K562 (cell line): ENCODE measurements around the gene XPC. TPM values are rescaled to one million over a fixed set of nuclear protein-coding genes. Genes with fewer than 3 reads are reported as not detected.

Experiments
- BCLAF1 ChIP-seq, 2 experiments: fragments of 450-650 bp in 1 of 2; IDR thresholded peaks; 2 replicates each; pipeline ENCODE4 v1.6.1; 2011 to 2017; ENCODE audit warnings: low read depth in 2 of 2, antibody characterized with exemption in 1 of 2, borderline replicate concordance in 1 of 2, low read length in 1 of 2, mild to moderate bottlenecking in 1 of 2, mixed read lengths in 1 of 2; ENCODE audit not compliant: control insufficient read depth in 1 of 2
- E2F6 ChIP-seq, 2 experiments: IDR thresholded peaks; 2 replicates each; pipeline ENCODE4 v1.6.1; 2011; ENCODE audit warnings: borderline replicate concordance in 1 of 2, control low read depth in 1 of 2, low read depth in 1 of 2, low read length in 1 of 2, mild to moderate bottlenecking in 1 of 2, mixed read lengths in 1 of 2, moderate library complexity in 1 of 2; ENCODE audit not compliant: insufficient read depth in 1 of 2, insufficient read length in 1 of 2, poor library complexity in 1 of 2, severe bottlenecking in 1 of 2; ENCODE audit errors: extremely low read depth in 1 of 2
- FOXA3 ChIP-seq, 2 experiments: fragments of 450-650 bp in 1 of 2; sonication (generic) in 1 of 2; formaldehyde crosslinking; IDR thresholded peaks in 1 of 2; conservative IDR thresholded peaks in 1 of 2; 2 replicates each; pipeline versions ENCODE4 v1.4.0 to v1.8.0; 2020 to 2022; ENCODE audit warnings: mild to moderate bottlenecking in 2 of 2, missing genetic modification reagents in 1 of 2
- HSF4 ChIP-seq: fragments of 250-450 bp; sonication (Bioruptor Pico); IDR thresholded peaks from 2 replicates; pipeline ENCODE4 v2.1.2; 2022; ENCODE audit warnings: mild to moderate bottlenecking, moderate library complexity, borderline replicate concordance
- KLF16 ChIP-seq: IDR thresholded peaks from 2 replicates; pipeline ENCODE4 v1.6.1; 2016; ENCODE audit warnings: antibody characterized with exemption
- MTF1 ChIP-seq: fragments of 250-450 bp; sonication (Bioruptor Pico); IDR thresholded peaks from 2 replicates; pipeline ENCODE4 v1.9.0; 2021; ENCODE audit warnings: moderate library complexity, mild to moderate bottlenecking, inconsistent platforms, borderline replicate concordance
- NUFIP1 ChIP-seq: fragments of 450-650 bp; IDR thresholded peaks from 2 replicates; pipeline ENCODE4 v1.6.1; 2018; ENCODE audit not compliant: partially characterized antibody
- PHF20 ChIP-seq: fragments of 450-650 bp; IDR thresholded peaks from 2 replicates; pipeline ENCODE4 v1.6.1; 2018; ENCODE audit not compliant: partially characterized antibody
- POLR2H ChIP-seq: IDR thresholded peaks from 2 replicates; pipeline ENCODE4 v1.6.1; 2016; ENCODE audit warnings: missing genetic modification characterization, low read depth, mild to moderate bottlenecking, control low read depth, missing compliant biosample characterization, moderate library complexity
- PYGO2 ChIP-seq: fragments of 450-650 bp; IDR thresholded peaks from 2 replicates; pipeline ENCODE4 v1.6.1; 2016; ENCODE audit warnings: mild to moderate bottlenecking, missing genetic modification characterization, moderate library complexity, missing compliant biosample characterization
- RBBP5 ChIP-seq: fragments of 200-600 bp; sonication (generic); IDR thresholded peaks from 2 replicates; pipeline ENCODE4 v1.6.1; 2012; ENCODE audit warnings: borderline replicate concordance, mild to moderate bottlenecking, low read length, control low read depth, inconsistent platforms; ENCODE audit not compliant: insufficient read depth, poor library complexity, severe bottlenecking
- RBM17 ChIP-seq: fragments of 200-400 bp; formaldehyde crosslinking; IDR thresholded peaks from 2 replicates; pipeline ENCODE4 v1.6.1; 2017; ENCODE audit warnings: low read depth, mild to moderate bottlenecking, low read length, borderline replicate concordance
- SAP30 ChIP-seq: fragments of 200-600 bp; sonication (generic); IDR thresholded peaks from 2 replicates; pipeline ENCODE4 v1.6.1; 2012; ENCODE audit warnings: borderline replicate concordance, low read depth, mild to moderate bottlenecking, moderate library complexity, low read length, control low read depth, inconsistent platforms; ENCODE audit not compliant: insufficient read depth, poor library complexity, severe bottlenecking
- TCFL5 ChIP-seq: fragments of 250-450 bp; sonication (Bioruptor Pico); conservative IDR thresholded peaks from 2 replicates; pipeline ENCODE4 v1.6.1; 2021; ENCODE audit warnings: mild to moderate bottlenecking, moderate library complexity, matching md5 sums
- TRIM28 ChIP-seq: fragments of 450-650 bp; IDR thresholded peaks from 2 replicates; pipeline ENCODE4 v1.6.1; 2017
- VEZF1 ChIP-seq: fragments of 200-800 bp; sonication (Bioruptor generic); IDR thresholded peaks from 2 replicates; pipeline ENCODE4 v1.6.1; 2017; ENCODE audit warnings: missing genetic modification characterization, missing compliant biosample characterization
- ZC3H8 ChIP-seq: fragments of 450-650 bp; IDR thresholded peaks from 2 replicates; pipeline ENCODE4 v1.6.1; 2017
- ZFX ChIP-seq: sonication (generic); formaldehyde crosslinking; IDR thresholded peaks from 2 replicates; pipeline ENCODE4 v1.8.0; 2022; ENCODE audit warnings: mild to moderate bottlenecking, missing genetic modification reagents, moderate library complexity
- ZNF77 ChIP-seq: fragments of 250-450 bp; sonication (Bioruptor Pico); IDR thresholded peaks from 2 replicates; pipeline ENCODE4 v1.5.0; 2020
- ZNF785 ChIP-seq: fragments of 250-450 bp; sonication (Bioruptor Pico); IDR thresholded peaks from 2 replicates; pipeline ENCODE4 v1.4.0; 2020; ENCODE audit warnings: mild to moderate bottlenecking
- polyA plus RNA-seq, 8 experiments: library from polyadenylated mRNA; depleted of rRNA in 4 of 8; stranded (reverse) in 5 of 8; unstranded in 3 of 8; fragments of >200 nt; fragmentation: Nextera tagmentation in 2 of 8; fragmentation: Illumina TruSeq in 1 of 8; extraction: Ambion mirVana in 2 of 8; extraction: Trizol in 1 of 8; gene quantifications; 2 replicates each; pipeline versions ENCODE4 v1.2.1 to v1.2.3, GENCODE V29; 2011 to 2014; ENCODE audit warnings: inconsistent platforms in 1 of 8, missing spikeins in 1 of 8
- total RNA-seq, 7 experiments: library from RNA; depleted of rRNA in 6 of 7; stranded (reverse); fragments of >200 nt in 6 of 7; fragmentation: Illumina TruSeq in 2 of 7; extraction: Trizol in 2 of 7; gene quantifications; 2 replicates each; pipeline versions ENCODE4 v1.2.1 to v1.2.3, GENCODE V29; 2011 to 2021; ENCODE audit warnings: low replicate concordance in 1 of 7

XPC gene
- total and polyA plus RNA-seq, 9 of the 15 experiments (the other 6 are each of a cell fraction or from before 2014, with no cell fraction given): 3.8 to 54.7 (median 41.3) TPM

- TF ChIP-seq PYGO2 (tag) (no peak), ZNF785 (CRISPR knock-in tag) (no peak), ZNF77 (CRISPR knock-in tag) (no peak), VEZF1 (no peak), POLR2H (tag) (no peak), ZFX (no peak), FOXA3 (CRISPR knock-in tag; conservative IDR thresholded peaks at IDR 0.05 in 1 of 2, IDR thresholded peaks at IDR 0.05 in 1 of 2) (no peak), RBM17 (no peak), HSF4 (CRISPR knock-in tag) (no peak), ZC3H8 (no peak), NUFIP1 (no peak), E2F6 (IDR thresholded peaks at IDR 0.05; ENCODE audit: borderline replicate concordance in 1 of 2, extremely low read depth in 1 of 2, insufficient read depth in 1 of 2, insufficient read length in 1 of 2, low read depth in 1 of 2, low read length in 1 of 2, poor library complexity in 1 of 2, severe bottlenecking in 1 of 2) (peak; percentile 20 to 62), BCLAF1 (IDR thresholded peaks at IDR 0.05; ENCODE audit: borderline replicate concordance in 1 of 2, control insufficient read depth in 1 of 2, low read depth in 2 of 2, low read length in 1 of 2) (no peak), MTF1 (CRISPR knock-in tag) (no peak), SAP30 (peak; percentile 93), PHF20 (peak; percentile 25), RBBP5 (no peak), KLF16 (no peak), TCFL5 (no peak), TRIM28 (no peak)
Measured at GRCh38 chr3:14124223-14124614, 54.2 kb downstream of the XPC start (continued).
